Stimulated activated naive CD8-positive, alpha-beta T cell treated with anti-CD3 and anti-CD28 coated beads, Interleukin-15, Interleukin-2, amounts not matched to agents 100 ng/mL and 50 ng/mL, for 24 hours (primary cell): ENCODE data around the gene ABCF3.

Experiments
- H3K27ac Mint-ChIP-seq: one replicate; pipeline ENCODE4 v1.8.0; 2021; ENCODE audit warnings: mild to moderate bottlenecking, mixed read lengths
- H3K27me3 Mint-ChIP-seq: one replicate; pipeline ENCODE4 v1.8.0; 2021; ENCODE audit warnings: mixed read lengths
- H3K36me3 Mint-ChIP-seq: one replicate; pipeline ENCODE4 v1.8.0; 2021; ENCODE audit warnings: low read depth, mixed read lengths
- H3K4me1 Mint-ChIP-seq: one replicate; pipeline ENCODE4 v1.8.0; 2021; ENCODE audit warnings: low read depth, mixed read lengths
- H3K4me3 Mint-ChIP-seq: one replicate; pipeline ENCODE4 v1.8.0; 2021; ENCODE audit warnings: mild to moderate bottlenecking, mixed read lengths
- H3K9me3 Mint-ChIP-seq: one replicate; pipeline ENCODE4 v1.8.0; 2021; ENCODE audit warnings: mixed read lengths

The ABCF3 gene

DNA sequence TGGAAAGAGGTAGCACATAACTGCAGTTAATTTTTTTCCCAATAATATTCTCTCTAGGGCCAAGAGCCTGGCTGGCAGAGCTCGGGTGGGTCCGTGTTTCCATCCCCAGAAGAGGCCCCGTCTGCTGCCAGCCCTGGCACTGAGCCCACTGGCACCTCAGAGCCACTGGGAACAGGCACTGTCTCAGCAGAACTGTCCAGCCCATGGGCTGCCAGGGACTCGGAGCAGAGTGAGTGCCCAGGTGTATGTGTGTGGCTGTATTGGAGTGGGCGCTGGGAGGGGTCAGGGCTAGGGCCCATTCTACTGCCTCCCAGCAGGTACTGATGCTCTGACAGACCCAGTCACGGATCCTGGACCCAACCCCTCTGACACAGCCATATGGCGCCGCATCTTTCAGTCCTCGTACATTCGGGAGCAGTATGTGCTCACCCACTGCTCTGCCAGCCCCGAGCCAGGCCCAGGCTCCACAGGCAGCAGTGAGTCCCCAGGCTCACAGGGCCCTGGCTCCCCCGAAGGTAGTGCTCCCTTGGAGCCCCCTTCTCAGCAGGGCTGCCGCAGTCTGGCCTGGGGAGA is 52.3 kb downstream of the ABCF3 start:
- Mint-ChIP-seq H3K9me3 (no peaks in the 10 kb centered on the region), H3K36me3 (peaks cover 7% of the 10 kb centered on the region), H3K27ac (no peak overlapping the region), H3K4me3 (no peak overlapping the region), H3K4me1 (peaks cover 4% of the 10 kb centered on the region), H3K27me3 (no peaks in the 10 kb centered on the region)

DNA sequence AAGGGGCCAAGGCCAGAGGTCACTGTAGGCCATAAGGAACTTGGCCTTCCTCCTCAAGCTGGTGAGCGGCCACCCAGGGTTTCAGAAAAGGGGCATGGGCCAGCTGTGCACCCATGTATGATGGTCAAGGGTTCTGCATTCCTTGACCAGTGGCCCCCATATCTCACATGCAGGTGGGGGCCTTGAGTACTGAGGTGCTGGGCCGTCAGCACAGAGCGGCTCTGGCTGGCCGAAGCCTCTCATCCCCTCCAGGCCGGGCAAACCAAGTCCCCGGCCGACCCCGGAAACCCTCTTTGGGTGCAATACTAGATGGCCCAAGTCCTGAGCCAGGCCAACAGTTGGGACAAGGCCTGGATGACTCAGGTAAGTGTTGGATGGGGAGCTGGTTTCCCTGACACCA is 53.2 kb downstream of the ABCF3 start:
- Mint-ChIP-seq H3K4me1 (peaks cover 4% of the 10 kb centered on the region), H3K27me3 (no peaks in the 10 kb centered on the region), H3K9me3 (no peaks in the 10 kb centered on the region)

DNA sequence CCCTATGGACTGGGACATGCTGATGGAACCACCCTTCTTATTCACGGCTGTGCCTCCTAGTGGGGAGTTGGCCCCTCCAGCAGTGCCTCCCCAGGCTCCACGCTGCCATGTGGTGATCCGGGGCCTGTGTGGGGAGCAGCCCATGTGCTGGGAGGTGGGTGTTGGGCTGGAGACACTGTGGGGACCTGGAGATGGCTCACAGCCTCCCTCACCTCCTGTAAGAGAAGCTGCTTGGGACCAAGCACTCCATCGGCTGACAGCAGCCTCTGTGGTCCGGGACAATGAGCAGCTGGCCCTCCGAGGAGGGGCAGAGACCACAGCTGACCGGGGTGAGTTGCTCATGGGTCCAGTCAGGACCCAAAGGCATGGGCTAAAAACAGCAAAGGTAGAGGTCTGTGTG is 53.7 kb downstream of the ABCF3 start:
- Mint-ChIP-seq H3K4me1 (peaks cover 4% of the 10 kb centered on the region), H3K27ac (no peak overlapping the region), H3K36me3 (peaks cover 19% of the 10 kb centered on the region), H3K27me3 (no peaks in the 10 kb centered on the region), H3K4me3 (no peak overlapping the region), H3K9me3 (no peaks in the 10 kb centered on the region)

More for the DNA sequence above, 53.2 kb downstream of the ABCF3 start:
- Mint-ChIP-seq H3K27ac (no peak overlapping the region), H3K4me3 (no peak overlapping the region), H3K36me3 (peaks cover 14% of the 10 kb centered on the region)

DNA sequence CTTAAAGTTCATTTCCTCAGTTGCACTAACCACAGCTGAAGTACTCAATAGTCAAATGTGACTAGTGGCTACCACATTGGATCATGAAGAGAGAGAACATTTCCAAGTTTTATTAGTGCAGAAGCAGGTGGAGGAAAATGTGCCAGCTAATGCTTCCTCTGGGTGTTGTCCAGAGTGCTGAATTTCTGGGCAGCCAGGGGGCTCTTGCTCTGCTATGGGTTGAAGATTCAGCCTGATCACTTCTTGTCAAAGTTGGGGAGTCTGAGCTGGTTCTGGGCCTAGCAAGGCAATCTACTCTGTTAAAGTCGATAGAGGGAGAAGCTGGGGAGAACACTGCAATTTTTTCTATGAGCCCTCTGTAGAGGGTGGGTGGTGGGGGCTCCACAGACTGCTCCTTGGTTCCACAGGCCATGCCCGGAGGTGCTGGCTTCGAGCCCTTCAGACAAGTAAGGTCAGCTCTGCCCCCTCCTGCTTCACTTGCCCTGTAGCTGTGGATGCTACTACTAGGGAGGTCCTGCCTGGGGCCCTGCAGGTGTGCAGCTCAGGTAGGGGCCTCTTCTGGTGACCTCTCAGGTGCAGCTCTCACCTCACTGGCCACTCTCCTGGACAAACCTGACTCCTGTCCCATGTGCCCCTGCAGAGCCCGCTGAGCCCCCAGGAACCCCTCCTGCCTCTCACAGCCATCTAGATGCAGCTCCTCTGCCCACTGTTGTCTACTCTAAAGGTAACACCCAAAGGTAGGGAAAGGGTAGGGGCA is 54.6 kb downstream of the ABCF3 start:
- H3K4me3 Mint-ChIP-seq: no peak overlapping the region

DNA sequence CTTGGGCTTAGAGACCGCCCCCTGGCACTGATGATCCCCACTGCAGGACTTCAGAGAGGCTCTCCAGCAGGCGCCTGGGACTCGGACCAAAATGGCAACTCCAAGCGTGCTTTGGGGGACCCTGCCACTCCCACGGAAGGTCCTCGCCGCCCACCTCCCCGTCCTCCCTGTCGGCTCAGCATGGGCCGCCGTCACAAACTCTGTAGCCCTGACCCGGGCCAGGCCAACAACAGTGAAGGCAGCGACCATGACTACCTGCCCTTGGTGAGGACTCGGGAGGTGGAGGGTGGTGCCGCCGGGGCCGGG is 55.1 kb downstream of the ABCF3 start:
- no peaks in the 10 kb centered on the region for H3K27me3 Mint-ChIP-seq
- H3K36me3 Mint-ChIP-seq: peaks cover 30% of the 10 kb centered on the region
- peaks cover 4% of the 10 kb centered on the region for H3K4me1 Mint-ChIP-seq
- H3K9me3 Mint-ChIP-seq: no peaks in the 10 kb centered on the region
- no peak overlapping the region for H3K27ac Mint-ChIP-seq
- H3K4me3 Mint-ChIP-seq: no peak overlapping the region

More for the DNA sequence above, 54.6 kb downstream of the ABCF3 start:
- Mint-ChIP-seq H3K27ac (no peak overlapping the region), H3K36me3 (peaks cover 25% of the 10 kb centered on the region), H3K27me3 (no peaks in the 10 kb centered on the region), H3K4me1 (peaks cover 4% of the 10 kb centered on the region), H3K9me3 (no peaks in the 10 kb centered on the region)

DNA sequence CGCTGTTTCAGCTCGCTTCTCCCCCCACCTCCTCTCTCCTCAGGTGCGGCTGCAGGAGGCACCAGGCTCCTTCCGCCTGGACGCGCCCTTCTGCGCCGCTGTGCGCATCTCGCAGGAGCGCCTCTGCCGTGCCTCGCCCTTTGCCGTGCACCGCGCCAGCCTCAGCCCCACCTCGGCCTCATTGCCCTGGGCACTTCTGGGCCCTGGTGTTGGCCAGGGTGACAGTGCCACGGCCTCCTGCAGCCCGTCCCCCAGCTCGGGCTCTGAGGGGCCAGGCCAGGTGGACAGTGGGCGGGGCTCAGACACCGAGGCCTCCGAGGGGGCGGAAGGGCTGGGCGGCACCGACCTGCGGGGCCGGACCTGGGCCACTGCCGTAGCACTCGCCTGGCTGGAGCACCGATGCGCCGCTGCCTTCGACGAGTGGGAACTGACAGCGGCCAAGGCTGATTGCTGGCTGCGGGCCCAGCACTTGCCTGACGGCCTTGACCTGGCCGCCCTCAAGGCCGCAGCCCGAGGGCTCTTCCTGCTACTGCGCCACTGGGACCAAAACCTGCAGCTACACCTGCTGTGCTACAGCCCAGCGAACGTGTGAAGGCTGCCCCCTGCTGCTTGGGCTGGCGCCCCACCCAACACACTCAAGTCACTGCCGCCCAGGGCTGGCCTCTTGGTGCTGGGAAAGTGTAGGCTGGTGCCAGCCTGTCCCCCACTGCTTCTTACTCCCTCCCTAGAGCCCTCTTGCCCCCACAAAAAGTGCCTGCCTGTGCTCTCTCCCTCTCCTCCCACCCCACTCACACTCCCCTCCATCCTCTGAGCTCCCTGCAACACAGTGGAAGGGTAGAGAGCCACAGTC is 55.7 kb downstream of the ABCF3 start:
- H3K9me3 Mint-ChIP-seq: no peaks in the 10 kb centered on the region
- H3K36me3 Mint-ChIP-seq: peaks cover 35% of the 10 kb centered on the region
- peaks cover 4% of the 10 kb centered on the region for H3K4me1 Mint-ChIP-seq
- H3K27me3 Mint-ChIP-seq: no peaks in the 10 kb centered on the region
- H3K27ac Mint-ChIP-seq: no peak overlapping the region
- H3K4me3 Mint-ChIP-seq: no peak overlapping the region

DNA sequence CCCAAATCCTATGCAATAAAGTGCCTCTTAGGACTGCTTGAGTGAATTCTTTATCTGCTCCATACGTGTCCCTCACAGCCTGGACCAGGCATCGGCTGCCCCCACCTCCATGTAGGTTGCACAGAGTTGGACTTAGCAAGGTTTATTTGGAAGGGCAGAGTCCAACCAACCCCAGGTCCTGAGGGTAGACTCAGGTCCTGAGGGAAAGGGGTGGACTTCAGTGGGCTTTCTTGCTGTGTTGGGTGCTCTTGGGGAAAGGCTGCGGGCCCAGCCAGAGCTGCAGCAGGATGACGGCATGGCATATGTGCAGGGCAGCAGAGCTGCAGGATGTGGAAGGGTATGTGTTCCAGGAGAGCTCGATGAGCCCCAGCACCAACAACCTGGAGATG is 56.3 kb downstream of the ABCF3 start:
- Mint-ChIP-seq H3K27ac (no peak overlapping the region), H3K27me3 (no peaks in the 10 kb centered on the region), H3K36me3 (peaks cover 35% of the 10 kb centered on the region), H3K9me3 (no peaks in the 10 kb centered on the region), H3K4me1 (peaks cover 4% of the 10 kb centered on the region), H3K4me3 (no peak overlapping the region)
